GM19395 (cell line): ENCODE data around the gene TNFRSF12A.

Source experiments
- ATAC-seq: cut with Tn5 transposase; IDR thresholded peaks from one replicate; pipeline ENCODE4 v1.9.1; 2021; ENCODE audit warnings: mild to moderate bottlenecking, moderate library complexity; ENCODE audit not compliant: unreplicated experiment

The TNFRSF12A gene

GRCh38 chr16:3025032-3026002, 5.1 kb downstream of the TNFRSF12A start:
- ATAC-seq = no peak

- ATAC-seq = no peak
Observed at GRCh38 chr16:3026003-3026378, 5.8 kb downstream of the TNFRSF12A start.

GRCh38 chr16:3026609-3027488, 6.7 kb downstream of the TNFRSF12A start:
- no peak for ATAC-seq

GRCh38 chr16:3027489-3027795, 7.3 kb downstream of the TNFRSF12A start:
- ATAC-seq = no peak

GRCh38 chr16:3027983-3028715, 8.0 kb downstream of the TNFRSF12A start:
- ATAC-seq = no peak

- no peak for ATAC-seq
Observed at GRCh38 chr16:3028716-3029319, 8.7 kb downstream of the TNFRSF12A start.

GRCh38 chr16:3029491-3030221, 9.5 kb downstream of the TNFRSF12A start:
- no peak for ATAC-seq

- no peak for ATAC-seq
Observed at GRCh38 chr16:3030222-3031212, 10.3 kb downstream of the TNFRSF12A start.

- ATAC-seq = no peak
Observed at GRCh38 chr16:3032624-3033023, 12.5 kb downstream of the TNFRSF12A start.

DNA sequence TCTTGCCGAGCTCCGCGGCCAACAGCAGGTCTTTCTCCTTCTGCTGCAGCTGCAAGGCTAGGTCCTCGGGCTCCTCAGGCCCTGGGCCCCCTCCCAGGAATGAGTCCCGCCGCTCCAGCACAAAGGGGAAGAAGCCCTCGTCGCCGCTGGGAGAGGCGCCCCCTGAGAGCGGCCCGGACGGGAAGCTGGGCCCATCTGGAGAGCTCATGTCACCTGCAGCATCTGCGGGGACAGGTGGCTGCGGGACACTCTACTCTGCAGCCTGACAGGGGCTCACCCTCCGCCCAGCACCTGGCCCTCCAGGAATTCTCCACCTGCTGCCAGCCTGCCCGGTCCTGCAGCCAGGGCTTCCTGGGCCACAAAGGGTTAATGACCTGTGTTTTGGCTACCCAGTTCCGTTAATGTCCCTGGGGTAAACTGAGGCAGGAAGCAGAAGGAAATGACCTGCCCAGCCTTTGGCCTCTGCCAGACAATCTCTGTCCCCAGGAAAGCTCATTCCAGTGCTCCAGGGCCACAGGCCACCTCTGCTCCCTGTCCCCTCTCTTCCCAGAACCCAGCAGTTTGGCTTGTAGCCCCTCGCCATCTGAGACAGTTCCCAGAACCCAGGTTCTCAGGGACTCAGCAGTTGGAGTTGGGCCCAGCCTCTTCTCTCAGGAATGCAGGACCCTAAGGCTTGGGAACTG, 15.3 kb downstream of the TNFRSF12A start:
- no peak for ATAC-seq

GRCh38 chr16:3035972-3036725, 16.0 kb downstream of the TNFRSF12A start:
- ATAC-seq = no peak

- ATAC-seq = no peak
Observed at GRCh38 chr16:3036726-3037315, 16.7 kb downstream of the TNFRSF12A start, which contains the start of gene BICDL2. BICDL2 (minus strand) TSS chr16:3036944; CDS start chr16:3035496, 1,448 bp downstream.

DNA sequence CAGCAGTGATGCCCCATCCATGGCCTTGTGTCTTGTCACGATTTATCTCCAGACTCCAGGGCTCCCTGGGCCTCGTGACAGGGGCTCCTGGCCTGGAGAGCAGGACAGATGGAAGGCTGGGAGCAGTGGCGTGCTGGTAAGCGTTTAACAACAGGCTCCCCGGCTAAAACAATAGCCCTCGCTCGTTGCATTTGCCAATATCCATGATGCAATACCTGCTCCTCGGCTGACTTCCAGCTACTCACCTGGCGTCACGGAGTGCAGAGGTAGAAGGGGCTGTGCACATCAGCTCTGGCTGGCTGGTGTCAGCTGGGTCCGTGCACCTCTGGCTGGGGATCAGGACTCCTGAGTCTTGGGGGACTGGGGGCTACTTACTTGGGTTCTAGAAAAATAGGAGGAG, 18.1 kb downstream of the TNFRSF12A start:
- ATAC-seq = no peak

GRCh38 chr16:3038896-3039295, 18.7 kb downstream of the TNFRSF12A start:
- ATAC-seq = no peak

GRCh38 chr16:3042376-3042775, 22.2 kb downstream of the TNFRSF12A start:
- ATAC-seq = no peak

GRCh38 chr16:3044708-3045107, 24.5 kb downstream of the TNFRSF12A start:
- no peak for ATAC-seq
